Muscle layer of colon (tissue), 2 donors: ENCODE results near the gene SNRPA1.

Experiments used
- H3K27ac ChIP-seq: one replicate; pipeline ENCODE4 v1.7.0; 2013; ENCODE audit warnings: low read depth, mild to moderate bottlenecking, low read length, moderate library complexity
- H3K27me3 ChIP-seq, 2 donors: one replicate each; pipeline ENCODE4 v1.7.0; 2013; ENCODE audit warnings: low read length in 2 of 2, mild to moderate bottlenecking in 2 of 2; ENCODE audit not compliant: insufficient read depth in 2 of 2, control insufficient read depth in 1 of 2
- H3K36me3 ChIP-seq: one replicate; pipeline ENCODE4 v1.7.0; 2013; ENCODE audit warnings: mild to moderate bottlenecking, low read length; ENCODE audit not compliant: insufficient read depth
- H3K4me1 ChIP-seq: one replicate; pipeline ENCODE4 v1.7.0; 2013; ENCODE audit warnings: mild to moderate bottlenecking, low read length; ENCODE audit not compliant: insufficient read depth
- H3K4me3 ChIP-seq, 2 donors: one replicate each; pipeline ENCODE4 v1.7.0; 2013; ENCODE audit warnings: low read length in 2 of 2, low read depth in 1 of 2, mild to moderate bottlenecking in 1 of 2, moderate library complexity in 1 of 2
- H3K9ac ChIP-seq: one replicate; pipeline ENCODE4 v1.7.0; 2013; ENCODE audit warnings: low read length
- H3K9me3 ChIP-seq: one replicate; pipeline ENCODE4 v1.7.0; 2013; ENCODE audit warnings: mild to moderate bottlenecking, low read length
- donor health status: abdominal sarcoma.
- donor health status: Adenocarcinoma of cecum.

The SNRPA1 gene

DNA sequence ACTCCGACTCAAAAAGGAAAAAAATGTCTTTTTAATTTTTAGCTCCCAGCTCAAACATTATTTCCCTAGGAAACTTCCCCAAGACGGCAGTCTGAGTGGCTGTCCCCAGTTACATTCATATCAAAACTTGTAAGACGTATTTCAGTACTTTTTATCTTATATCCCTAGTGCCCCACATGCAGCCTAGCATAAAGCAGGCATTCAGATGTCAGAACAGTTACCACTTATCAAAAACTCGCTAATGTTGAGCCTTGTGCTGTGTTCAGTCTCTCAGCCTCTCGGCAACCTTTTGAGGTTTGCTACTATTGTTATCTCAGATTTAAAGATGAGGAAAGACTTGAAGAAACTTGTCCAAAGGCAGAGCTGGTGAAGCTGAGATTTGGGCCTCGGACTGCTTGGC, 11.1 kb downstream of the SNRPA1 start:
- Histone ChIP-seq H3K27me3 (no peaks in the 10 kb centered on the region), H3K36me3 (peaks cover 66% of the 10 kb centered on the region), H3K4me3 (no peak overlapping the region), H3K9ac (no peak overlapping the region), H3K27ac (no peak overlapping the region), H3K9me3 (no peaks in the 10 kb centered on the region), H3K4me1 (no peaks in the 10 kb centered on the region)

DNA sequence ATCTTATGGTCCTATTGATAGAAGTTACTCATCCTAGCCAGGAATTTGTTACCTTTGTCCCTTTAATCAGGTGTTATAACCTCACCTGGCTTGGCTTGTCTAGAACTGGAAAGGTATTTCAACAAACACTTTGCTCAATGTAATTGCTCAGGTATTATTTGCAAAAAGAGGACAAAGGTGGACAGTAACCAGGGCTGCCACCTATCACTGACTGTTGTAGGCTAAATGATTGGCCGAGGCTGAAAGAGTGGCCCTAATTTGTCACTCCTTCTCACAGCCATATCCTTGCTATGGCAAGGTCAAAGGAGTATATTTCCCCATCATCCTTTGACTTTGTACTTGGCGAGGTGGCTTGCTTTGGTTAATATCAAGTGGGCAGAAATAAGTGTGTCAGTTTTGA, 15.0 kb downstream of the SNRPA1 start:
- Histone ChIP-seq H3K9me3 (no peaks in the 10 kb centered on the region), H3K36me3 (peaks cover 43% of the 10 kb centered on the region), H3K9ac (no peak overlapping the region), H3K4me1 (peaks cover 6% of the 10 kb centered on the region), H3K27me3 (no peaks in the 10 kb centered on the region), H3K27ac (no peak overlapping the region), H3K4me3 (no peak overlapping the region)

DNA sequence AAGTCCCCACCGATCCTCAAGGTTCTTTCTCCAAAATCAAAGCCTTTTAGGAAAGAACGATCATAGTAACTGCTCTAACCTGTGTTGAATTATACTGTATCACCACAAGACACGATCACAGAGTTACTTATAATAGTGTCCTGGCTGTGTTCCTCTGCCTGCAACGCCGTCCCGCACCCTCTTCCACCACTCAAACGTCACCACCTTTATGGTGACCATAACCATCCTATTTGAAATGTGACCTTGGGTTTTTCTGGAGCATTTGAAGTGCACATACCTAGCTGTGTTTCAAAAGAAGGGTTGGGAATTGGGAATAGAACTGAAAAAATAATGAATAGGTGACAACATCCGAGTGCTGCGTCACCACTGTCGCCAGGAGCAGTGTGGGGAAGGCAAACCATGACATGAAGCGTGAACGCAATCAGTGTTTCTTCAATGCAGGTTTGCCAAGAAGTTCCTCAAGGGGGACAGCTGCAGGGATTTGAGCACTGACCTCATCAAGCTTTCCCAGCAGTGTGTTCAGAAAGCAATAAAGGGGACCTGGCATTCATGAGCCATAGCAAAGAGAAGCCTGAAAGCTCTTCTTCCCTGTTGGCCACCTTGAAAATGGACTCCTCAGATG, 17.0 kb downstream of the SNRPA1 start:
- no peaks in the 10 kb centered on the region for H3K27me3 ChIP-seq
- H3K4me1 ChIP-seq = peaks cover 6% of the 10 kb centered on the region
- no peak overlapping the region for H3K9ac ChIP-seq
- H3K9me3 ChIP-seq = no peaks in the 10 kb centered on the region
- H3K36me3 ChIP-seq = peaks cover 47% of the 10 kb centered on the region
- peak overlapping the region; percentile 76 for H3K27ac ChIP-seq
- H3K4me3 ChIP-seq = peak overlapping the region; percentile 48 to 60

DNA sequence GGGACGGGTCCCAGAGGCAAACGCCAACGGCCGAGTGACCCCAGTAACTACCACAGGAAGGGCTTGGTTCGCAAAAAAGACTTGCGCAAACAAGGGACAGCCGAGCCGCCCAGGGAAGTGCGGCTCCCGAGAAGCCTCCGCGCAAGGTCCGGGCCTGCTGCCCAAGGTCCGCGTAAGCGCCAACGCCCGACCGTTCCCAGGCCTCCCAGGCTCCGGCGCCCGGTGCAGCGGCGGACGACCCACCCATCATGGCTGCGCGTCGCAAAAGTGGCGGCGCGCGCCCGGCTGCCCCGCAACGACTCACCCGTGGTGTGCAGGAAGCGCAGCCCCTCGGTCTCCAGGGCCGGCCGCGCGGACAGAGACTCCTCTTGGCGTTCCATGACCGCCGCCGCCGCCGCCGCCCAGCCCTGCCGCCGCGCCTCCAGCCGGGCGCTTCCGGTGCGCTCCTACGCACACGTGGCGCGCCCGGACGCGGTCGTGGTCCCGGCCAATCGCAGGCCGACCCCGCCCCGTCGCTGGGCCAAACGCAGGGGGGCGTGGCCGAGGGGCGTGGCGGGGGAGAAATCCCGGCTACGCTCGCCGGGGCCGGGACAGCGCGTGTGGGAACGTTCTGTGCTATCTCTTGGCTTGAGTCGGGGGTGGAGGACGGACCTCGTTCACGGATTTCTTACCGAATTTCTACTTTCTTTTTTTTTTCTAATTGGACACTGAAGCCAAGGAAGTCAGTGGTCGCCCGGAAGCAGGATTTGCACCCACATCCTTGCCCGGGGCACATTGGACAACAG, 17.8 kb downstream of the SNRPA1 start, which contains the start of gene SELENOS:
Gene SELENOS, minus strand, starts transcription at position 448 of the 785 bp plus-strand sequence. Its CDS starts 68 bp downstream, at position 380.
- Histone ChIP-seq H3K27me3 (no peaks in the 10 kb centered on the region), H3K9ac (peak within 1 kb of the TSS; percentile 93), H3K27ac (peak within 1 kb of the TSS; percentile 76), H3K4me3 (peak within 1 kb of the TSS; percentile 78 to 89), H3K4me1 (peaks cover 6% of the 10 kb centered on the region), H3K9me3 (no peaks in the 10 kb centered on the region), H3K36me3 (peaks cover 51% of the 10 kb centered on the region)

DNA sequence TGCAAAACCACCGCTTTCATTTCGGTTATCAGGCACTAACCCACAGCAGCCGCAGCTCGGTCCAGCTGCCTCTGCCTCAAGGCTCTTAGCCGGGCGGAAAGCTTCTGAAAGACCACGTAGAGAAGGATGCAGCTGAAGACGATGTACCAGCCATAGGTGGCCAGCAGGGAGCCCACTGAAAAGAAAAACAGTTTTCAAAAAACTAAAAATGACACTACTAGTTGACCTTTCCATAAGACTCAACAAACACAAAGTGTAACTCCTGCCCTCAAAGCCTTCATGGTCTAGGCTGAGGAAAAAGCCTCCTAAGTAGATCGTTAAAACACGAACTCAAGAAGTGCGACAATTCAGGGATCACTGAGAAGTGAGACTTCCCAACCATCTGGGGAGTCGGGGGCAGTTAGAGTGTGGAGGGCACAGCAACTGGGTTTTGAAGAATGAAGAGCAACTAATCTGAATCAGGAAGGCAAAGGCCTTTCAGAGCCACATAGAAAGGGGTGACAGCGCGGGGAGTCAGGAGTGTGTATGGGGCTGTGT, 18.5 kb downstream of the SNRPA1 start:
- Histone ChIP-seq H3K36me3 (peaks cover 54% of the 10 kb centered on the region), H3K9ac (peak overlapping the region; percentile 93), H3K4me1 (peaks cover 6% of the 10 kb centered on the region), H3K9me3 (no peaks in the 10 kb centered on the region), H3K27me3 (no peaks in the 10 kb centered on the region), H3K4me3 (peak overlapping the region; percentile 78 to 89), H3K27ac (peak overlapping the region; percentile 75)

DNA sequence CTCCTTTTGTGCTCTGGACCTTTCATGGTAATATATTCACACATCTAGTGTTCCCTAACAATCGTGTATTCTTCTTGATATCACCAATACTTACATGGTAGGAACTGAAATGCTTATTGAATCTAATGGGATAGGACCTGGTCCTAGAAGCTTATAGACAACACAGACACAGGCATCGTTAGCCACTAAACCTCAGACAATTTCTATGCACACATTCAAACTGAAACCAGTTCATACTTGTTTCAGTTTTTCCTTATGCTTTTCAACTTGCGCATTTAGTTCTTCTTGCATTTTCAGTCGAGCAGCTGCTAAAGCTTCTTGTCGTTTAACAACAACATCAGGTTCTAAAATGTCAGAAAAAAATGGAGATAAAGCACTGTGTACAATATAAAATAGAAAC, 20.0 kb downstream of the SNRPA1 start:
- no peak overlapping the region for H3K9ac ChIP-seq
- H3K9me3 ChIP-seq = no peaks in the 10 kb centered on the region
- no peaks in the 10 kb centered on the region for H3K27me3 ChIP-seq
- peaks cover 53% of the 10 kb centered on the region for H3K36me3 ChIP-seq
- peaks cover 6% of the 10 kb centered on the region for H3K4me1 ChIP-seq
- H3K4me3 ChIP-seq = no peak overlapping the region
- H3K27ac ChIP-seq = no peak overlapping the region

DNA sequence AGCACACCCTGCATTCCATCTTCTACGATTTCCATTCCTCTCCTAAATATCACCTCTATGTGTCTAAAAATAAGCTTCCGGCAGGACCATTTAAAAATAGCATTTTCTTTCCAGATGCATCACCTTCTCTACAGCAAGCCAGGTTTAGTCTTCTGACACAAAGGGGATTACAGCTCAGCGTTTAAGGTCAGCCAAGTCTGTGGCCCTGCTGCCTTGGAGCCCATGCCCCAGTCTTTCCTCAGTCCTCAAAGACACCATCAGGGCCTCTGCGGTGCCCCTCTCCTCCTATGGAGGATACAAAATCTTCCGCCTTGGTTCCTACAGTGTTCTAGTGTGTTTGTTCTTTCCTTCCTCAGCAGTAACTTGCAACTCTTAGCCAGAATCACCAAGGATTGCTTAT, 21.5 kb downstream of the SNRPA1 start:
- Histone ChIP-seq H3K27me3 (no peaks in the 10 kb centered on the region), H3K4me3 (no peak overlapping the region), H3K4me1 (peaks cover 6% of the 10 kb centered on the region), H3K36me3 (peaks cover 49% of the 10 kb centered on the region), H3K9ac (no peak overlapping the region), H3K9me3 (no peaks in the 10 kb centered on the region), H3K27ac (no peak overlapping the region)

DNA sequence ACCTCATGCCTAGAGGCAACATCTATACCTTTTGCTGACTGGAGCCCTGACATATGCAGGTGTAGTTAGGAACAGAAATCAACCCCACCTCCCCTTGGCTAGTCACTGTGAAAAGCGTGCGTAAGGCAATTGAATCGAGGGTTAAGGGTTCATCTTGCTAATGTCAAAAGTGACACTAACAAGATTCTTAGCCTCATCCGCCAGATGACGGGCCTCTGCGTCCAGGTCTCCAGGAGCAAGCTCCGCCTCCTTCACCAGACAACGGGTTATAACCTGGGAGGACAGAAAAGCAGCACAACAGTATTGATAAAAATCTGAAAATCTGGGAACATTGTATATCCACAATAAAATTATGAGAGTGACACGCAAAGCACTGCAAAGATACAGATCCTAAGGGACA, 22.5 kb downstream of the SNRPA1 start:
- Histone ChIP-seq H3K9me3 (no peaks in the 10 kb centered on the region), H3K4me3 (no peak overlapping the region), H3K36me3 (peaks cover 49% of the 10 kb centered on the region), H3K4me1 (peaks cover under 1% of the 10 kb centered on the region), H3K27me3 (no peaks in the 10 kb centered on the region), H3K27ac (no peak overlapping the region), H3K9ac (no peak overlapping the region)

DNA sequence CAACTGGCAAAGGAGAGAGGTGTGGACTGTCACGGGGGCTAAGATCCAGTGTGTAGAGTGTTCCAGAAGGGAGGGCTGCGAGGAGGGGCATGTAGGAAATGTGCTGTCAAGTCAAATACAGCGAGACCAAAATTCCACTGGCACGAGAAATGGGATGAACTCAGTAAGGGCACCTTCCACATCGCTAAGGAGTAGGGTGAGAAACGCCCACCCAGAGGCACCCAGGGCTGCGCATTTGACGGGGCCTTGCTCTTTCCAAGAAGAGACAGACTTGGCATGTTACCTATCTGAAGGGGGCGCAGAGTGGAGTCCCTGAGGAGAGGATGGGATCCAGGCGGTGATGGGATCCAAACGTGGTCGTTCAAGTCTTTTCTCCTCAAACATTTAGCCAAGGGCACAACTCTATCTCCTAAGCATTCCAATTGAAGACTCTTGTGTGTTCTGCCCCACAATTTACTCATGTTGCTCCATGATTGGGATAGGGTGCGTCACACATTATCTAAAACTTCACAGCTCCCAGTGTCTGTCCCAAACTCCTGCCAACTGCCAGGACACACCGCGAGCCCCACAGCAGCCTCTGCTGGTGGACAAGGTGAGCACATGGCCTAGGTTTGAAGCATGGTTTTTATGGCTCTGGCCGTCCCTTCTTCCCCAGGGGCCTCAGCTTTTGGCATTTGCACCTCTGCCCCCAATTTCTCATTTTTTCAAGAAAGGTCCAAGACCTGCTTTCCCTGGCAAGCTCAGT, 25.4 kb downstream of the SNRPA1 start:
- Histone ChIP-seq H3K27me3 (no peaks in the 10 kb centered on the region), H3K9ac (no peak overlapping the region), H3K4me1 (no peaks in the 10 kb centered on the region), H3K27ac (no peak overlapping the region), H3K36me3 (peaks cover 44% of the 10 kb centered on the region), H3K4me3 (no peak overlapping the region), H3K9me3 (no peaks in the 10 kb centered on the region)

DNA sequence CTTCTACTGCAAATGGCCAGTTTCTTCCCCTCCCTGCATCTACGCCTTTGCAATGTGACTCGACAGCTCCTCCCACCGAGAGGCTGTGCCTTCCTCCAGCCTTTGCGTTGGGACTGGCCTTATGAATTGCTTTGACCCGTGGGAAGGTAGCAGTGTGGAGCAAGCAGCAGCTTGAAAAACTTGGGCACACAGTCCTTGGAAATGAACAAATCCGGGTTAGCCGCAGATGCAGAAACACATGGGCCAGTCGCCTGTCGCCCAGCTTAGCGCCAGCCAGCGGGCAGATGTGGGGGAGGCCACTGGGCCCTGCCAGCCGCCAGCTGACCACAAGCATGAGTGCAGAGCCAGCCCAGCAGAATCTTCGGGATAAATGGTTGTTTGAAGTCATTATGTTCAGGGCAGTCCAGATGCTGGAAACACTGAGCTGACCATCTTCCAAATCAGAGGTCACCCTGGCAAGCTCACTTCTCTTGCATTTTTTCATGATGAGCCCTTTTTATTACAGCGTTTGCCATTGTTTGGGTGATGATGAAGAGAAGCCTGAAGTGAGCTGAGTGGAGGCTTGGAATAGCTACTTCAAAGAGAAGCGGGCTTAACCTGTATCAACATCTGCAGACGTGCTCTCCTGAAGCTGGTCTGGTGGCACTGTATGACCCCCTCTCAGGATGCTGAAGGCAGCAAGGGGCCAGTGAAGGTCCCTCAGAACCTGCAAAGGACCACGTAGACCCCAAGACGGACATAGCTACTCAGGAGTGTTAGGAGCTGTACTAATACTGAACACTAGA, 27.5 kb downstream of the SNRPA1 start:
- no peak overlapping the region for H3K9ac ChIP-seq
- peaks cover 23% of the 10 kb centered on the region for H3K36me3 ChIP-seq
- no peak overlapping the region for H3K4me3 ChIP-seq
- H3K9me3 ChIP-seq = no peaks in the 10 kb centered on the region
- H3K4me1 ChIP-seq = no peaks in the 10 kb centered on the region
- no peak overlapping the region for H3K27ac ChIP-seq
- H3K27me3 ChIP-seq = no peaks in the 10 kb centered on the region

DNA sequence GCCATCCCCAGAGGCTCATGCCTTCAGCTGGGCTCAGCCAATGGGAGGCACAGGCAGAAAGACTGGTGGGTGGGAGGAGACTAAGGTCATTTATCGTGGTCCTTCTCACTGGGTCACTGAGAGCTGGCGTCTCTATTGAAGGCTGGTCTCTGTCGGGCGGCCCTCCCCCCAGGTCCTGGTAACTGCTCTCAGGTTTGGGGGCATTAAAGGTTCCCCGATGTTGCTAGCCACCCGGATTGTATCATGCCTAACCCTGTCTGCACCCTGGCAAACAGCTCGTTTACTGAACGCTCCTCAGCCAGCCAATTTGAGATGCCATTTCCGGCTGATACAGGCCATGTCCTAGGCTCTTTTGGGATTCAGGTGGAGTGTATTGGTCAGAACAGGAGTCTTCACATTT, 28.3 kb downstream of the SNRPA1 start:
- Histone ChIP-seq H3K27me3 (no peaks in the 10 kb centered on the region), H3K4me3 (no peak overlapping the region), H3K9me3 (no peaks in the 10 kb centered on the region), H3K36me3 (peaks cover 15% of the 10 kb centered on the region), H3K9ac (no peak overlapping the region), H3K4me1 (no peaks in the 10 kb centered on the region), H3K27ac (no peak overlapping the region)
